Measurements from ENCODE around the gene PLCB4.

GRCh38 chr20:9409352-9409751 lies 340.5 kb downstream of the PLCB4 start:
- TF ChIP-seq CREB1 (CRISPR knock-in tag; IDR thresholded peaks at IDR 0.05; ENCODE audit: low read depth) = no peak
- TF ChIP-seq EZH2phosphoT487 (IDR thresholded peaks at IDR 0.05; ENCODE audit: unreplicated experiment) = no peak
- no peak for TF ChIP-seq CTCF (conservative IDR thresholded peaks at IDR 0.05; ENCODE audit: low read depth in 2 of 2)
- TF ChIP-seq REST (IDR thresholded peaks at IDR 0.05; ENCODE audit: unreplicated experiment) = no peak
- no peak for TF ChIP-seq POLR2AphosphoS5 (IDR thresholded peaks at IDR 0.05; ENCODE audit: low read depth)
- no peak for TF ChIP-seq JUNB (IDR thresholded peaks at IDR 0.05; ENCODE audit: unreplicated experiment)
- no peak for TF ChIP-seq EZH2 (IDR thresholded peaks at IDR 0.05; ENCODE audit: low read depth, unreplicated experiment)
- no peak for TF ChIP-seq NANOG (IDR thresholded peaks at IDR 0.05; ENCODE audit: borderline replicate concordance)
- TF ChIP-seq ZNF462 (CRISPR knock-in tag; IDR thresholded peaks at IDR 0.05) = no peak
- TF ChIP-seq STAT1 (IDR thresholded peaks at IDR 0.05; ENCODE audit: unreplicated experiment) = no peak
- TF ChIP-seq ZNF331 (CRISPR knock-in tag; IDR thresholded peaks at IDR 0.05; ENCODE audit: low read depth) = no peak
- no peak for TF ChIP-seq ZNF114 (CRISPR knock-in tag; IDR thresholded peaks at IDR 0.05)
- TF ChIP-seq ETS1 (IDR thresholded peaks at IDR 0.05) = no peak

Measured in GM23338 (cell line).